ENCODE measurements around the gene ARMC6.
"Not testable (repeated sequence)": the region's sequence is repeated elsewhere in the genome, so short reads cannot be mapped to it uniquely, and the experiment has no call there.

Gene ARMC6

GRCh38 chr19:19022380-19022961 lies 10.9 kb upstream of the ARMC6 start:
- H3K27me3 ChIP-seq (ENCODE audit: control insufficient read depth, low read length), result no peaks in the 10 kb centered on the region
- 0 out of 2 replicates have a peak, but pooled peaks cover 2% of the 10 kb centered on the region for H3F3A ChIP-seq (ENCODE audit: control insufficient read depth, insufficient read depth)
- H4K20me1 ChIP-seq (ENCODE audit: control insufficient read depth, insufficient read depth, low read depth, low read length), result peaks cover 26% of the 10 kb centered on the region; the same call in 1 of the 2 replicates
- H3K27ac ChIP-seq (ENCODE audit: low read depth, low read length), result no peak overlapping the region
- H3K4me3 ChIP-seq (ENCODE audit: low read length), result no peak overlapping the region
- H3K36me3 ChIP-seq (ENCODE audit: control insufficient read depth, low read length), result peaks cover 83% of the 10 kb centered on the region
- H3K9me2 ChIP-seq (replicated peaks; ENCODE audit: control insufficient read depth, low read length), result no peaks in the 10 kb centered on the region
- peaks cover 97% of the 10 kb centered on the region for H3K79me2 ChIP-seq (ENCODE audit: control insufficient read depth, low read length)
- H3K4me1 ChIP-seq (ENCODE audit: control insufficient read depth, low read length), result peaks cover 3% of the 10 kb centered on the region; the same call in 1 of the 2 replicates
- no peak overlapping the region for H3K4me2 ChIP-seq (ENCODE audit: low read length)
- no peaks in the 10 kb centered on the region for H3K9me3 ChIP-seq (ENCODE audit: control insufficient read depth, insufficient read depth, low read length)
- TF ChIP-seq CTCF (IDR thresholded peaks at IDR 0.05; ENCODE audit: low read depth, low read length, poor library complexity, severe bottlenecking) (no peak), EZH2phosphoT487 (IDR thresholded peaks at IDR 0.05; ENCODE audit: borderline replicate concordance, low read length) (no peak)

GRCh38 chr19:19023376-19023775 lies 10.0 kb upstream of the ARMC6 start:
- H3F3A ChIP-seq (ENCODE audit: control insufficient read depth, insufficient read depth); H3K9me2 ChIP-seq (replicated peaks; ENCODE audit: control insufficient read depth, low read length); H3K4me1 ChIP-seq (ENCODE audit: control insufficient read depth, low read length); H3K27ac ChIP-seq (ENCODE audit: low read depth, low read length); H3K9me3 ChIP-seq (ENCODE audit: control insufficient read depth, insufficient read depth, low read length); H3K4me3 ChIP-seq (ENCODE audit: low read length); H3K4me2 ChIP-seq (ENCODE audit: low read length); H3K27me3 ChIP-seq (ENCODE audit: control insufficient read depth, low read length): not testable (repeated sequence)
- H4K20me1 ChIP-seq (ENCODE audit: control insufficient read depth, insufficient read depth, low read depth, low read length), result peaks cover 31% of the 10 kb centered on the region
- H3K79me2 ChIP-seq (ENCODE audit: control insufficient read depth, low read length), result peaks cover 98% of the 10 kb centered on the region
- peaks cover 84% of the 10 kb centered on the region for H3K36me3 ChIP-seq (ENCODE audit: control insufficient read depth, low read length)

- peaks cover 92% of the 10 kb centered on the region for H3K36me3 ChIP-seq (ENCODE audit: control insufficient read depth, low read length)
- H3K27ac ChIP-seq (ENCODE audit: low read depth, low read length), result no peak overlapping the region
- H3K9me2 ChIP-seq (replicated peaks; ENCODE audit: control insufficient read depth, low read length), result no peaks in the 10 kb centered on the region
- peaks cover 25% of the 10 kb centered on the region for H4K20me1 ChIP-seq (ENCODE audit: control insufficient read depth, insufficient read depth, low read depth, low read length)
- no peaks in the 10 kb centered on the region for H3K9me3 ChIP-seq (ENCODE audit: control insufficient read depth, insufficient read depth, low read length)
- H3K4me2 ChIP-seq (ENCODE audit: low read length), result no peak overlapping the region
- H3K4me3 ChIP-seq (ENCODE audit: low read length), result no peak overlapping the region
- no peaks in the 10 kb centered on the region for H3K27me3 ChIP-seq (ENCODE audit: control insufficient read depth, low read length)
- peaks cover 3% of the 10 kb centered on the region; the same call in 1 of the 2 replicates for H3K4me1 ChIP-seq (ENCODE audit: control insufficient read depth, low read length)
- no peaks in the 10 kb centered on the region for H3F3A ChIP-seq (ENCODE audit: control insufficient read depth, insufficient read depth)
- peaks cover 98% of the 10 kb centered on the region for H3K79me2 ChIP-seq (ENCODE audit: control insufficient read depth, low read length)
- TF ChIP-seq EZH2phosphoT487 (IDR thresholded peaks at IDR 0.05; ENCODE audit: borderline replicate concordance, low read length) (no peak), CTCF (IDR thresholded peaks at IDR 0.05; ENCODE audit: low read depth, low read length, poor library complexity, severe bottlenecking) (no peak)
These were observed 7.5 kb upstream of the ARMC6 start for GRCh38 chr19:19025861-19026260.

- no peaks in the 10 kb centered on the region for H3F3A ChIP-seq (ENCODE audit: control insufficient read depth, insufficient read depth)
- H3K27me3 ChIP-seq (ENCODE audit: control insufficient read depth, low read length), result no peaks in the 10 kb centered on the region
- no peaks in the 10 kb centered on the region for H3K9me3 ChIP-seq (ENCODE audit: control insufficient read depth, insufficient read depth, low read length)
- H3K27ac ChIP-seq (ENCODE audit: low read depth, low read length), result no peak overlapping the region
- peaks cover 98% of the 10 kb centered on the region for H3K79me2 ChIP-seq (ENCODE audit: control insufficient read depth, low read length)
- H3K4me2 ChIP-seq (ENCODE audit: low read length), result no peak overlapping the region
- no peak overlapping the region for H3K4me3 ChIP-seq (ENCODE audit: low read length)
- no peaks in the 10 kb centered on the region for H3K9me2 ChIP-seq (replicated peaks; ENCODE audit: control insufficient read depth, low read length)
- no peak for TF ChIP-seq CTCF (IDR thresholded peaks at IDR 0.05; ENCODE audit: low read depth, low read length, poor library complexity, severe bottlenecking)
- TF ChIP-seq EZH2phosphoT487 (IDR thresholded peaks at IDR 0.05; ENCODE audit: borderline replicate concordance, low read length), result no peak
- peaks cover 4% of the 10 kb centered on the region; the same call in 1 of the 2 replicates for H3K4me1 ChIP-seq (ENCODE audit: control insufficient read depth, low read length)
- peaks cover 93% of the 10 kb centered on the region for H3K36me3 ChIP-seq (ENCODE audit: control insufficient read depth, low read length)
- peaks cover 28% of the 10 kb centered on the region for H4K20me1 ChIP-seq (ENCODE audit: control insufficient read depth, insufficient read depth, low read depth, low read length)
These were observed 7.0 kb upstream of the ARMC6 start for GRCh38 chr19:19026299-19026971.

All from DOHH2 (cell line).